K562 (cell line): ENCODE data around the gene NES. TPM values are rescaled to one million over a fixed set of nuclear protein-coding genes. Genes with fewer than 3 reads are reported as not detected.

Experiments
- BRCA1 ChIP-seq, 2 experiments: fragments of 450-650 bp in 1 of 2; sonication (generic) in 1 of 2; formaldehyde crosslinking in 1 of 2; IDR thresholded peaks; 2 replicates each; pipeline versions ENCODE4 v1.5.0 to v1.6.1; 2017 to 2020; ENCODE audit warnings: mild to moderate bottlenecking in 1 of 2, missing genetic modification reagents in 1 of 2
- BRD9 ChIP-seq: fragments of 450-650 bp; IDR thresholded peaks from 2 replicates; pipeline ENCODE4 v1.6.1; 2018; ENCODE audit warnings: low read depth; ENCODE audit not compliant: partially characterized antibody
- ETV1 ChIP-seq: fragments of 450-650 bp; conservative IDR thresholded peaks from 2 replicates; pipeline ENCODE4 v1.6.1; 2016; ENCODE audit warnings: missing genetic modification characterization, control low read depth, low read depth, missing compliant biosample characterization
- FOXM1 ChIP-seq, 2 experiments: fragments of 450-650 bp in 1 of 2; sonication (generic) in 1 of 2; formaldehyde crosslinking in 1 of 2; IDR thresholded peaks; 2 replicates each; pipeline versions ENCODE4 v1.6.1 to v1.9.0; 2017 to 2022; ENCODE audit warnings: low read depth in 2 of 2, mild to moderate bottlenecking in 2 of 2, missing genetic modification reagents in 1 of 2, moderate library complexity in 1 of 2
- HDAC1 ChIP-seq, 2 experiments: fragments of 450-650 bp; IDR thresholded peaks; 2 replicates each; pipeline ENCODE4 v1.6.1; 2016 to 2017; ENCODE audit warnings: inconsistent platforms in 1 of 2, mild to moderate bottlenecking in 1 of 2, moderate library complexity in 1 of 2
- HDGF ChIP-seq: fragments of 450-650 bp; IDR thresholded peaks from 2 replicates; pipeline ENCODE4 v1.6.1; 2016
- RBM39 ChIP-seq: fragments of 200-400 bp; formaldehyde crosslinking; optimal IDR thresholded peaks from 2 replicates; pipeline ENCODE3; 2018; ENCODE audit warnings: low read depth, low read length
- TGIF2 ChIP-seq: sonication (generic); formaldehyde crosslinking; IDR thresholded peaks from 2 replicates; pipeline ENCODE4 v1.8.1; 2022; ENCODE audit warnings: mild to moderate bottlenecking, missing genetic modification reagents, moderate library complexity
- THRA ChIP-seq: fragments of 450-650 bp; IDR thresholded peaks from 2 replicates; pipeline ENCODE4 v1.6.1; 2017; ENCODE audit warnings: mild to moderate bottlenecking, moderate library complexity
- ZNF512 ChIP-seq: IDR thresholded peaks from 2 replicates; pipeline ENCODE4 v1.6.1; 2016; ENCODE audit warnings: missing genetic modification characterization, missing compliant biosample characterization
- ZNF707 ChIP-seq: fragments of 250-450 bp; sonication (Bioruptor Pico); conservative IDR thresholded peaks from 2 replicates; pipeline ENCODE4 v1.8.0; 2022; ENCODE audit warnings: inconsistent platforms, mild to moderate bottlenecking, moderate library complexity
- ZNF830 ChIP-seq: fragments of 250-450 bp; sonication (Bioruptor Pico); IDR thresholded peaks from 2 replicates; pipeline ENCODE4 v1.5.0; 2021; ENCODE audit warnings: mild to moderate bottlenecking
- ZSCAN29 ChIP-seq: fragments of 450-650 bp; IDR thresholded peaks from 2 replicates; pipeline ENCODE4 v1.6.1; 2017
- polyA plus RNA-seq, 8 experiments: library from polyadenylated mRNA; depleted of rRNA in 4 of 8; stranded (reverse) in 5 of 8; unstranded in 3 of 8; fragments of >200 nt; fragmentation: Nextera tagmentation in 2 of 8; fragmentation: Illumina TruSeq in 1 of 8; extraction: Ambion mirVana in 2 of 8; extraction: Trizol in 1 of 8; gene quantifications; 2 replicates each; pipeline versions ENCODE4 v1.2.1 to v1.2.3, GENCODE V29; 2011 to 2014; ENCODE audit warnings: inconsistent platforms in 1 of 8, missing spikeins in 1 of 8
- total RNA-seq, 7 experiments: library from RNA; depleted of rRNA in 6 of 7; stranded (reverse); fragments of >200 nt in 6 of 7; fragmentation: Illumina TruSeq in 2 of 7; extraction: Trizol in 2 of 7; gene quantifications; 2 replicates each; pipeline versions ENCODE4 v1.2.1 to v1.2.3, GENCODE V29; 2011 to 2021; ENCODE audit warnings: low replicate concordance in 1 of 7

NES gene
- total and polyA plus RNA-seq, 9 of the 15 experiments (the other 6 are each of a cell fraction or from before 2014, with no cell fraction given): 0.10 to 8.6 (median 4.2) TPM

- TF ChIP-seq ZSCAN29 (no peak), ZNF512 (tag) (peak; percentile 63; the same call in 1 of the 2 replicates), HDGF (peak; percentile 83), ZNF830 (no peak), ETV1 (peak; percentile 48), ZNF707 (CRISPR knock-in tag) (no peak), BRCA1 (IDR thresholded peaks at IDR 0.05) (no peak), BRCA1 (CRISPR knock-in tag; IDR thresholded peaks at IDR 0.05) (no peak), BRD9 (peak; percentile 29), FOXM1 (IDR thresholded peaks at IDR 0.05; ENCODE audit: low read depth) (0 out of 2 replicates have a peak, but pooled peaks have one; percentile 14), FOXM1 (CRISPR knock-in tag; IDR thresholded peaks at IDR 0.05; ENCODE audit: low read depth) (no peak), HDAC1 (IDR thresholded peaks at IDR 0.05) (0 out of 4 replicates have a peak, but pooled peaks of 1 of the 2 experiments have one; percentile 39), RBM39 (no peak), THRA (no peak), TGIF2 (CRISPR knock-in tag) (no peak)
Observed at GRCh38 chr1:156662005-156662799, 15.0 kb downstream of the NES start (continued).
